Urothelium cell line (cell line): ENCODE measurements around the gene GSDME.
A peak's percentile ranks its signal among the peaks of the same experiment; 100 is the strongest.

Source experiments
- DNase-seq: peaks from one replicate; pipeline ENCODE4 v3.0.0; 2011; ENCODE audit warnings: low spot score, mixed read lengths
- FAIRE-seq: peaks from 2 replicates; lab custom pipeline; 2011; peaks lifted over from hg19 to GRCh38; lab: Jason Lieb, UNC

Gene GSDME

DNA sequence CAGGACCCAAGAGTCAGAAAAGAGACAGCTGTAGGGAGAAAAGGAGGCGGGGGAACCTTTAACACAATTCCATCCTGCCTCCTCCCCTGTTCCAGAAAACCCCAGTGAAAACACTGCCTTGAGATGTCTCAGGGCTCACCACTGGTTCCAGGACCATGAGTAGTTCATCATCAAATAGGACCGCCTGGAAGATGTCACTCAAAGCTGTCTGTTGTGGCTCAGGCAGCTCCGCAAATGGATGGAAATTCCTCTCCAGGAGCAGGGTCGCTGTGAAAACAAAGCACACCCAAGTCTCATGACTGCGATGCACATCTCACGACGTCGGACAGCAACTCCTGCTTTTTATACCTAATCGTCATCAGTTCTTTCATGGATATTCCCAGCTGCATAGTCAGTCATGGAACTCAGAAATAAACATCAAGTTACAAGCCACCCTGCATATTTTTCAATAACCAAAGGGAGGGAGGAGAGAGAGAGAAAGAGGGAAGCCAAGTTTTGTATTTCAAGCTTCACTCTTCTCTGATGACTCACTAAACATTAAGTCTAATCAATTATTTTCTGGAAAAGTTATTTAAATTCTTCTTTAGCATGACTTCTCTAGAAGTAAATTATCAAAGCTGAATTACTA is 49.2 kb downstream of the GSDME start:
- DNase-seq: no peak
- no peak for FAIRE-seq

DNA sequence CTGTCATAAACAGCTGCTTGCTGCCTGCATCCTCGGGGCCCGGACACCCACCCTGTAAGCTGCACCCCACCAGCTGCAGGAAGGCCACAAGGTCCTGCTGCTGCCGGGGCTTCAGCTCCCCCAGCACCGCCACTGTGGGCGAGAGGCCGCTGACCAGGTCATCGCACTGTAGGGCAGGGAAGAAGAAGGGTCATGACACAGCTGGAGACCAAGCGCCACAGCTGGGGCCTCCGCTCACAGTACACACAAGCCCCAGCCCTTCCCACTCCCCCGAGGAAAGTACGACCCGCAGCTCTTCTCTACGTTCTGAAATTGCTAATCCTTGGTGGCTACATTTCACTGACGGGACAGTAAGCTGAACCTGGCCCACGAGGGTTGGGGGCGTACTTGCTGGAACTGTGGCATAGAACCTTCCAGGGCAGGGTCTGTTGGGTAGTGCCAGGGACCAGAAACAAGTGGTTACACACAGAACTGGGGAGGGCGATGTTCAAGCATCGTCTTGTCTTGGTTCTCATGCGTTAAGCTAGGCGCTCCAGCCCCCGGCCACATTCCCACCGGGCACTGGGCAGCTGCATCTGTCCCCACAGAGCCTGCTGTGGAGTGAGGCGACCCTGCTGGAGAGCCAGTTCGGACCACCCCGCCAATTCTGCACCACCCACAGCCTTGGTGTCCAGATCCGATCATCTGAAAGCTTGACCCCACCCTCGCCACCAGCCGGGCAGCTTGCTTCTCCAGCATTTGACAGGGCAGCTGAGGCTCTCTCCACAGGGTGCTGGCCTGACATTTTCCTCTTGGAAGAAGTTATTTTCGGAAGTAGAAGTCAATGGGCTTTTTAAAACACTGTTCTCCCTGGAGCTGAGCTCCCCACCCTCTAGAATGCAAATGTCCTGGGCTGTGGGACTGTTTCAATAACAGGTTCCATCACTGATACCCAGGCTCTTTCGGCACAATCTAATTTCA is 50.8 kb downstream of the GSDME start:
- no peak for DNase-seq
- no peak for FAIRE-seq

DNA sequence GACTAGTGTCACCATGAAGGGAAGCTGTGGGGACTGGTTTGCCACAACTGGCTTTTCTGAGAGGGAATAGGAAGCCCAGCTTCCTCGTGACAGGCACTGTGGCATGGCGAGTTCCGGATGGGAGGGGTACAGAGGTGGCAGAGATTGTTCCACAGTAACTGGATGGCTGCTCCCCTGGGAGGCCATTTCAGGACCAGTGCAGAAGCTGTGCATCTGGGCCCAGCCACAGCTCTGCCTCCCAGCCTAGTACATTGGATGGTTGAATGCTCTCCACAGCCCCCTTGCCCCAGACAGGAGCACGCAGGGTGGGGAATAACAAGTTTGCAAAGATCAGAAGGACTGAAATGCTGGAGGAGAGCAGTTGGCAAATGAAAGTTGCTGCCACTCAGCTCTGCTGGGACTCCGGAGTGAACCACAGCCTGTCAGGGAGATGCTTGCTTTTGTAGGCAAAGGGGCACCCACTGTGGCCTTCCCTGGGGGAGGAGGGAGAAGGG is 51.8 kb downstream of the GSDME start:
- no peak for FAIRE-seq
- DNase-seq: no peak

DNA sequence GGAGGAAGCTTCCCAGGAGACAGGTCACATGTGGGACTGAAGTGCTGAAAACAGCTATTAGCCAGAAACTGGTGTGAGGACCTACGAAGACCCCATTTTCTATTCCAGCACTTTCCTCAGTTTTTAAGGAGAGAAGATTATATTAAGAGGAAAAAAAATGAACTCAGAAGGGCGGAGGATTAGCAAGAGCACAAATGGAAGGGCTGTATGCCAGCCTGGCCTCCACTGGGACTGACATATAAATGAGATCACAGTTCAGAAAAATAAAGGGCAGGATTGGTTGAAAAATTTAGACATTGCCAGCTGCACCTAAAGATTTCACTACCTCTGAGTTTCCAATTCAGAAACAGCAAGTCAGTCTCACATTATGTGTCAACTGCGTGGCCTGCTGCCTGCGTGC is 53.0 kb downstream of the GSDME start:
- no peak for DNase-seq
- FAIRE-seq: no peak

DNA sequence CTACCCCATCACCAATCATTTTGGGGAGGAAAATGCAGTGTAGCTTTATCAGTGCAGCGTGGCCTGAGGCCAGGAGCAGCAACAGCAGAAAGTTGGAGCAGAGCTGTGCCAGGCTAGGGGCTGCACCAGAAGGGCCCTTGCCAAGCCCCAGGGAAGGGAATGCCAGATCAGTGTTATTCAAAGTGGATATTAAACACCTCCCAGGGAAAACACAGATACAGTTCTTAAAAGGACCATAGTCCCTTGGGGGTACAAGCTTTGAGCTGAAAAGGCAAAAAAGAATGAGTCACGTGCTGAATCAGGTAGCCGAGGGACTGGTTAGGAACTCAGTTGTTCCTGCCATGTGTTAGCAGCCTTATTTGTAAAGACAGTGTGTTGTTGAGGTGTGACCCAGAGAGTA is 54.0 kb downstream of the GSDME start:
- DNase-seq: no peak
- peak; percentile 27 for FAIRE-seq

DNA sequence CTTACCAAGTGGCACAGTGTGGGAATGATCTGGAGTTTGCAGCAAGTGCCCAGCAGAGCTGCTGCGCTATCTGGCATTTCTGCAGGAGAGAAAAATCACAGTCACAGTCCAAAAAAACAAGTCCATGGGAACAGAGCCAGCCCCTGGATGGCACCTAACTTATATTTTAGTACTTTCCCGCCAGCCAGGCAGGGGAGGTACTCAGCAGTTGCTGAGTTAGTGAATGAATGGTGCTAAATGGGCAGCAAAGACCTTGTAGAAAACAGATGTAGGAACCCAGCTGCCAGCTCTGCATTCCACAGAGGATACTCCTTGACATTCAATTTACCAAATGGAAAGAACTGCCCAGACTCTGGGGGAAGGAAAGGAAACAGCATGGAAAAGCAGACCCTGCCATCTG is 54.5 kb downstream of the GSDME start:
- FAIRE-seq (no peak), DNase-seq (no peak)

DNA sequence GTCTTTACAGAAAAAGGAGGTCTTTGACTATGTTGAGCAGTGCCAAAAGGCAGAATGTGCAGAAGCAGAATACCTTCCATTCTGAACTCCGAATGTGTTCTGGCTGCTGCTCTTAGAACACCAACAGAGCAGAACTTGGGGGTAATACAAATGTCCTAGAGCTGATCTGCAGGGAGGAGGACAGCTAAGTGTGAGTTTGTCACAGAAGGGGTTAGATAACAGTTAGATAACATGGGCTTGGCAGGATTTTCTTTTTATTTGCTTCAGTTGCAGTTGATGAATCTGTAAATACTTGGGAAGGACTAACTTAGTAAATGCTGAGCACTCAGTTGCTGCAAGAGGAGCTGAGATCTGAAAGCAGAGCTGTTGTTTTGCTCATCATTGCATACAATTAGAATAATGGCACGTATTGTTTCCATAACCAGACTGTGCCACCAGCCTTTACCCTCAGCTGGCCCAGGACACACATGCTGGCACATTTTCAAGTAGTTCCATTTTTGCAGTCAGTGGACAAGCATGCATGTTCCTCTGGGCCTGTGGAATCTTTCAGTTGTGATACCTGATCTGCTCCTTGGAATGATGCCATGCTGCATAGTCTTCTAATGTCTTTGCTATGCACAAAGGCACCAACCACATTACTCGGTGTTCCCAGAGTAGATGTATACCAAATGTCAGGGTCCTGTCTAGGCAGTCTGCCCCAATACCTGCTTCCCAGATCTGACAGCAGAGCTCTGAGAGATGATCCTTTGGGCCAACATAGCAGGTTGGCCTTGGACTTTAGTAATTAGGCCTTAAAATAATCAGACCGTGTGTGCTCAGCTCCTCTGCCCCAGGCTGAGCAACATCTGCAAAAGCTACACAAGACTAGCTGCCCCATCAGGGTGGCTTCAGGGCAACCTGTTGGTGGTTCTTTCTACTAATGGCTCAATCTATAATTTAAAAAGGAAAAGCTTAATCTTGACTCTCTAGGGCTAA is 55.7 kb downstream of the GSDME start:
- DNase-seq (peak; percentile 84), FAIRE-seq (peak; percentile 98)

DNA sequence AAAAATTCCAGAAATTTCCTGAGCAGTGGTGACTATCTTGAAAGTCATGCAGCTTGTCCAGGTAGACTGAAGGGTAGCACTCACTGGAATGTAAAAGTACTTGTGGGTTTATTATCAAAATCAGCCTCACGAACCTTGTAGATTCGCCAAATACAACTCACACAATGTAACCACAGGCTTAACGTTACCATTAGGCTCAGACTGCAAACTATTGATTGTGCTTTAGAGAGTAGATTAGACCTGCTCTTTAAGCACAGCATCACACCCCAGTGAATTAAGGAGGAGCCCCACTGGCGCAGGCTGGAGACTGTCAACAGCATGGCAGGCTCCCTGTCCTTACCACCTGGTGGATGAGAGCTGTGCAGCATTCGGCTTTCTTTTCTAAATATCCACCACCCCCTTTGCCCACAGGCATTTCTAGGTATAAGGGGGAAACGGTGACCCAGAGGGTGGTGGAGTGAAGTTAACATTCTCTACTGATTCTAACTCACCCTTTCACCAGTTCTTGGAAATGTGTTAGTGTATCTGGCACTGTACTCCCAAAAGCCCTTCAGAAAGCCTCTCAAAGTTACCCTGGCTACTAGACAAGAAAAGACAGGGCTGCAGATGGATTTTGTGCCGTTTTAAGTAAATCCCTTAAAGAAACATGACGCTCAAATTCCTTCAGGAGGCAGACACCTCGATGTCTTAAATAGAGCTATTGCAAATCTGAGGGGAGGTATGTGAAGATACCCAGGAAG is 56.6 kb downstream of the GSDME start:
- FAIRE-seq: peak; percentile 71
- no peak for DNase-seq

DNA sequence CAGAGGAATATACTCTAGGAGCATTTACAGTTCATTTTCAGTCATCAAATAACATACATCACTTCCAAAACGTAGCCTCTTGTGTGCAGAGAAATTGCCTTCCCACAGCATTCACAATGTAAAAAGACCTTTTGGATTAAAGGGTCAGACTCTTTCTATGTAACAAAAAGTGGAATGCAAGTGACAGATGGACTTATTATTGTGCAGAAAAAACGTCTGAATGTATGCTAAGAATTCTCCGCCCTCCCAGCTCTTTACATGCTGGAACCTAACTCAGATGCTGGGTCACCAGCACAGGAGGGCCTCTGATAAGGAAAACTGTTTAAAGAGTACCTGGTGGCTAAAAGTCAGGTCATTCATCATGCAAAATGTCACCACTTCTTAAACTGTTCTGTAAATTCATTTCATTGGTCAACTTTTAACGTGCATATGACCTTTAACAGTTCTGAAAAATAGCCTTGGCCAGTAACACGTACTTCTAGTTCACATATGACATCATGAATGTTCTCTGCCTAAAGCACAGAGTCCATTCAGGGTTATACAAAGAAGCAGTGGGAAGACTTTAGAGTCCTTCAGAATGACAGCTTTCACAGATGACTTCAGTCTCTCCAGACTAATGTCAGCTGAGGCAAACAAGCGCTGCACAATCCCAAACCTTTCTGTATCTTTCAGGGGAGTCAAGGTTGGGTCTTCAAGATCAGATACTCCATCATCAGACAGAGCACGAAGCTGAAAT is 58.6 kb downstream of the GSDME start:
- DNase-seq (no peak), FAIRE-seq (no peak)

DNA sequence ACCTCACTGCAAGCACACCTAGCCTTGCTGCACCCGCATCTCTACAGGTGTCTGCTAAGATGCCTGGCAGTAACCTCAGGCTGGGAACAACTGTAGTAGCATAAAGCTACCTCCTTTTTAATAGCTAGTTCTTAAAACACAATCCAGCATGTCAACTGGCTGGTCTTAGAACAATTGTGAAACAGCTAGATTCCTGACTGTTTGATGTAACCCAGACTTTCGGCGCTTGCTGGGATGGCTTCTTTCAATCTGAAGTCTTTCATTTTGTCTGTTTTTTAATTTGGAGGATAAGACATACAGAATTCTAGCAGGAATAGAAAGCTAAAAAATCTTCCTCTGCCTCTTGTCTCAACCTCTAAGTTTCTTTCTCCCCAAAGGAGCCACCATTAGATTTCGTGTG is 59.8 kb downstream of the GSDME start:
- FAIRE-seq (no peak), DNase-seq (no peak)

DNA sequence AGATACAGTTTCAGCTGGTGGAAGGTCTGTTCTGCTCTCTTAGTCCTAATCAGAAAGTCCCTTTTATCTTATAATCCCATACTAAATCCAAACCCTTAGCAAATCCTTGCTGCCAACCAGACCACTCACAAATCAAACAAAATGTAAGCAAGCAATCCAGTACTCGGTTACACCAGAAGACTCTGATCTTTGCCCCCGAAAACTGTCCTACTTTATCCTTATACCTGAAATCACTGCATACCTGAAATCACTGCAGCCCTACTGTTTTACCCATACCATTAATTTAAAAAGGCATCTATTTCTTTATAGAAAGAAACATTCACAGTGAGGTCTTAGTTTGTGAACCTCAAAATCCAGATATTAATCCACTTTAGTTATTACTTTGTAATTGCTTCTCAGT is 64.7 kb downstream of the GSDME start:
- DNase-seq (no peak), FAIRE-seq (no peak)

DNA sequence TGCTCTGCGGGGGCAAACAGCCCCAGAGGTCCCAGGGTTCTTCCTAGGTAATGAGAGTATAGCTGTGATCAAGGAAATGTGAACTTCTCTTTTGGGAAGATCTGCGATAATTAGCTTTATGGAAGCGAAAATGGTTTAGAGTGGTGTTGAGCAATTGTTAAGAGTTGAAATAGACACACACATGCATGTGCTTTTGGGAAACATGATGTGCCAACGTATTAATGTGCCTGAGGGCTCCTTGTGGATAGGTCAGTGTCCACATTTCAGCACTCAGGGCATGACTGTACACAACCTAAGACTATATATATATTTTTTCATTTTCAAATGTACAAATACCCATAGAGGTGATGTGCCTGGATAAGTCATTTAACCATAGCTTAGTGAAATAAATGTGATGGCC is 67.0 kb downstream of the GSDME start:
- no peak for FAIRE-seq

DNA sequence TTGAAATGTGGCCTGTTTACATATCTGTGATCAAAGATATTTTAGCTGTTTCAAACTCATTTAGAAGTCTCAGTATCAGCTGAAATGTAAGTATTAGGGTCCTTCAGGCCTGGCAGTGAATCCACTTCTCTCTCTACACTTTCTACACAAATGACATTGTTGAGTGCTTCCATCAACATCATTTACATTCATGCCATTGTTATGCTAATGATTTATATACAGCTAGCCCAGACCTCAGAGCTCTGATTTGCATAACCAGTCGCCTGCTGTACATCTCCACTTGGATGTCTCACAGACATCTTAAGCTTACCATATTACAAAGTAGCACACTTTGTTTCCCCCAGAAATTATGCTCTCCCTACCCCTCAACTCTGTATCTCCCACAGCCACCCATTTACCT is 71.6 kb downstream of the GSDME start:
- no peak for FAIRE-seq
- no peak for DNase-seq

More for the DNA sequence above, 67.0 kb downstream of the GSDME start:
- DNase-seq: no peak

DNA sequence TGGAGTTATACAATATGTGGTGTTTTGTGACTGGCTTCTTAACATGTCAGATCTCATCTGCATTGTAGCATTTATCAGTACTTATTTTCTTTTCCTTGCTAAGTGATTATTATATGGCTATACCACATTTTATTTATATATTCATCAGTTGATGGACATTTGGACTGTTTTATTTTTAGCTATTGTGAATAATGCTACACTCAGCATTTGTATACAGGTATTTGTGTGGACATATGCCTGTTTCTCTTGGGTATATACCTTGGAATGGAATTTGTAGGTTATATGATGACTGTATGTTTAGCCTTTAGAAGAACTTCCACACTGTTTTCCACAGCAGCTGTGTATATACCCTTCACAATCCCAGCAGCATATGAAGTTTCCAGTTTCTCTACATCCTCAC is 86.5 kb downstream of the GSDME start:
- DNase-seq: no peak
- FAIRE-seq: no peak

DNA sequence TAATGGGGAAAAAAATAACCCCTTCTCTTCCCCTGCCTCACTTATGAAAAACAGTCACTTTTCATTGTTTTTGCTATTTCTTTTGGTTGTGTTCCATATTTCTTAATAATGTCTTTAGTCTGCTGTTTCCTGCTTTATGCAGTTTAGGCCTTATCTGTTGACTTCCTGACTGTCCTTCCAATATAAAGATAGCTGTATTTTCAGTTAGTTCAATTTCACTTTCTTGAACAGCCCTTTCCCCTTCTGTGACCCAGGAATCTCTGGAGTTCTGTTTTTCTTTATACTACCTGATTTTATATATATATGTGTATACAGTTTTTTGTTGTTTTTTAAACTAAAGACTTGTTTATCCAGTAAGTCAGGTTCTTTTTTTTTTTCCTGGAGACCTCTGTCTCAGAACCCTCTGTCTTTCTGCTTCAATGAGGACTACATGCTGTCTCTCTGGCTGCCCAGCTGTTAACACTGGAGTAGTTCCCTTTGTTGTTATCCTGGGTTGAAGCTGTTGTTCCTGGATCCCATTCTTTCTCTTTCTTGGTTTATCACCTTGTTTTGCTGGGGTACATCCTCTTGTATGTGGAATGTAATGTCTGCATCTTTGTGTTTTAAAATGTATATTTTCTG is 87.2 kb downstream of the GSDME start:
- no peak for DNase-seq
- FAIRE-seq: no peak

DNA sequence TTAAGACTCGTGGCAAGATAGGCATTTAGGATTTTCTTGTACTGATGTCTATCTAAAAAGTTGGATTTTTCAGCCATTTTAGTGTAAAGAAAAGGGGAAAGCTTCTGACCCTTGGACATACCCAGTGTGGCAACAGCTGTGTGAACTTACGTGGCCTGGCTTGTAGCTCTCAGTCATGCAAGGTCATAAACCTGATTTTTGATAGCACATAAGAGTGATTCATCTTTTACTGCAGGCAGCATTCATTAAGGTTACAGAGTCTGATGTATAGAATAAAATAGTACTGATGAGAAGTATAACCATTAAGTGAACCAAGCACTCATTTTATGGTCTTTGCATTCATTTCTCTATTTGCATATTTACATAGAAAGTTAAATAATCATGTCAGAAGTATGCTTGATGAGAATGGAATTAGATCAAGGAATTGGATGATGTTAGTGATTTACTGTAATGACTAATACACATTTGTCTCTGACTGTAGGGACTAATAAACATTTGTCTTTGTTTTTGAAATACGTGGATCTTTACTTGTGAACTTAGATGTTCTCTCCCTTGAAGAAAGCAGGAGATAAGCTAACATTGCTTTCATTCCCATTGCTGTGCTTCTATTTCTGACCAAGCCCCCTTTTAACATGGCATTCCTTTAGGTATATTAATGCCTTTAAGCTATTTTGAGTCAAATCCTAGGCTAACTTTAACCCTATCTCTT is 88.2 kb downstream of the GSDME start:
- no peak for FAIRE-seq
- DNase-seq: no peak

DNA sequence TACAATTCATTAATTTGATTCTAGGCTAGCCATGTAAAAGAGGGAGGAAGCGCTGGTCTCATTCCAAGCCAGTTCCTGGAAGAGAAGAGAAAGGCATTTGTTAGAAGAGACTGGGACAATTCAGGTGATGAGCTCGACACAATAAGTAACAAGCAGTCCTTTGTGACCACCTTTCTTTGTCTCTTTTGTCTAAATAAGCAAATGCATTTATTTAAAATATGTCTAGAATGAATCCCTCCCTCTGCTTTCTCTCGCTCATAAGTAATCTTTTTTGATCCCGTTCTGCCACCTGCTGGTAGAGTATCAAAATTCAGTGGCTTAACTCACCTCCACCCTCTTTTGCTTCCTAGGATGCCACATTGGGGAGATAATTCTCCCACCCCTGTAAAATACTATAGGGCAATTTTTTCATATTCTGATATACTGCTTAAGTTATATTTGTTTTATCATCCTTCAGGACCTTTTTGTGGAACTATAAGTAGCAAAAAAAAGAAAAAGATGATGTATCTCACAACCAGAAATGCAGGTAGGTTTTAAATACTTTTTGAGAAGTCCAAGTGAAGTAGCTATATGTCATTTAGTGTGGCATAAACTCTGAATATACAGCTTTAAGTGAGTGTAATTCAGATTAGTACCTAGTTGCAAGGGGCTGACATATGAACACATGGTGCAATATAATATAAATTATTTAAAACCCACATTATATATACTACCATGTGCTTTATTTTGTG is 91.5 kb downstream of the GSDME start:
- DNase-seq: peak; percentile 44

DNA sequence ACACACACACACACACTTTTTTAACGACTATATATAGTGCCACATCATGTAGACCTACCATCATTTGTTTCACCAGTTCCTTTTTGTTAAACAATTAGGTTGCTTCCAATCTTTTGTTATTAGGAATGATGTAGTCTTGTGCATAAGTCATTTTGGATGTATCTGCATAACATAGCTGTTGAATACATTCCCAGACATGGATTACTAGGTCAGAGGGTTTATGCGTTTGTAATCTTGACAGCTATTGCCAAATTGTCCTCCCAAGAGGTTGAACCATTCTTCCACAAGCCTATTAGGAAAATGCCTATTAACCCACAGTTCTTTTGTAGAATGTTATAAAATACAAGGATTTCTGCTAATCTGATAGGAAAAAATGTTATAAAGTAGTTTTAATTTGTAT is 96.7 kb downstream of the GSDME start:
- DNase-seq: no peak
- no peak for FAIRE-seq

More for the DNA sequence above, 91.5 kb downstream of the GSDME start:
- no peak for FAIRE-seq
